ELR (cell line): ENCODE results near the gene SMIM7.
"Not testable (repeated sequence)": the region's sequence is repeated elsewhere in the genome, so short reads cannot be mapped to it uniquely, and the experiment has no call there.

Experiments
- DNase-seq: peaks from one replicate; pipeline ENCODE4 v3.0.0-alpha.2; 2015; ENCODE audit warnings: low read depth

The SMIM7 gene

GRCh38 chr19:16654627-16655026 lies 5.3 kb downstream of the SMIM7 start:
- no peak for DNase-seq

GRCh38 chr19:16654140-16654539 lies 5.8 kb downstream of the SMIM7 start:
- peak; percentile 39 for DNase-seq

DNA sequence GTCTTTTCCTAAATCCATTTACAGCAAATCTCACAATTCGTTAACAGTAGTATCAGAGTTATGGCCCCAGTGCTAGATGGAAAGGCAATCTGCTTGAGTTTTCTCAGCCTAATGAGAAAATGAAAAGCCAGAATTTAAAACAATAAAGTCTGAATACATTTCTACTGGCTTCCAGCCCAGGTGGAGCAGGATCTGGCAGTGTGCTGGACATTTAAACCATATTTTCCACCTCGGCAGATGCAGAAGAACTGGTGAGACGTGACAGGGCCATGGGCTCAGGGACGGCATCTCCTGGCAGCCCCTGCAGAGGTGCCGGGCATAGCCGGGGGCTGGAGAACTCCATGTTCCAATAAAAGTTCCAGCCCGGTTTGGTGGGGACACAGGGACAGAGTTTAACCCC lies 7.1 kb downstream of the SMIM7 start:
- no peak for DNase-seq

GRCh38 chr19:16651421-16652188 lies 8.3 kb downstream of the SMIM7 start:
- not testable (repeated sequence) for DNase-seq

GRCh38 chr19:16650821-16651220 lies 9.1 kb downstream of the SMIM7 start:
- DNase-seq = no peak

DNA sequence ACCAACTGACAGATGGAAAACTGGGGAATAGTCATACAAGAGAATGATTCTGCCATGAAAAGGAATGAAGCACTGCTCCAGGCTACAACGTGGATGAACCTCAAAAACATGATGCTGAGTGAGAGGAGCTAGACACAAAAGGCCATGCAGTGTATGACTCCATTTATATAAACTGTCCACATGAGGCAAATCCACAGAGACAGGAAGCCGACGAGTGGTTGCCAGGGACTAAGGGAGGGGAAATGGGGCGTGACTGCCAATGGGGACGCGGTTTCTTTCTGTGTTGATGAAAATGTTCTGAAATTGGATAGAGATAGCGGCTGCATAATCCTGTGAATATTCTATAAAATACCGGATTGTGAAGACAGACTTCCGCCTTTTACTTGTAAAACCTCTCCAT lies 10.2 kb downstream of the SMIM7 start:
- DNase-seq = no peak

- no peak for DNase-seq
Observed at GRCh38 chr19:16645140-16645539, 14.8 kb downstream of the SMIM7 start.

- no peak for DNase-seq
Observed at GRCh38 chr19:16641695-16642094, 18.2 kb downstream of the SMIM7 start.

GRCh38 chr19:16640951-16641350 lies 19.0 kb downstream of the SMIM7 start:
- no peak for DNase-seq

DNA sequence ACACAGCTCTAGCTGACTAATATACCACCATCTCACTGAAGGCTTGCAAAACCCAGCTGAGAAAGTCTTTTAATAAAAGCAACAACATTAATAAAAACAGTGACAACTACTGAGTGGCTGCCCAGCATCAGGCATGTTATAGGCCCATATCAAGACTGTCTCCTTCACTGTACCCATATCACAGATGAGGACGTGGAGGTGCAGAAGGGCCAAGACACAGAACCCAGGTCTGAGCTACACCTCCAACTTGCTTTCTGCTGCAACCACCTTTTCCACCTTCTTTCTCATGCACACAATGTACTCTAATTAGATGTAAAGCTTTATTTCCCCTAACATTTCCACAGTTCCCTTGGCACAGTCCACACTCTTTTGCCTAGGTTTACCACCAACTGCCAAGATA lies 21.3 kb downstream of the SMIM7 start:
- no peak for DNase-seq

DNA sequence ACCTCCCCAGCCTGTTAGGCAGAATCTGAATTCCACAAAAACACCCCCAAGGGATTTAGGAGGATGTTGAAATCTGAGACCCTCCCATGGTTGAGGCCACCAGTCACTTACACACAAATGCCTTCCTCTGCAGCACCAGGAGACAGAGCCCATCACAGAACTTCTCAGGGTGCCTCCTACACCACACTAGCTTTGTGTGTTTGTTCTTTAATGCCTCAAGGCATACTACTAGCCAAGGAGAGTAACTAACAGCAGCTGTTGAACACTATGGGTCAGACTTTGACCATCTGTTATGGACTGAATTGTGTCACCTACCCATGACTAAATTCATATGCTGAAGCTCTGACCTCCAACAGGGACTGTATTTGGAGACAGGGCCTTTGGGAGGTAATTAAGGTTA lies 22.4 kb downstream of the SMIM7 start:
- no peak for DNase-seq

GRCh38 chr19:16631465-16631864 lies 28.5 kb downstream of the SMIM7 start:
- DNase-seq = no peak

- DNase-seq = no peak
Observed at GRCh38 chr19:16628984-16629691, 30.8 kb downstream of the SMIM7 start.

- peak; percentile 94 for DNase-seq
Observed at GRCh38 chr19:16628183-16628983, 31.6 kb downstream of the SMIM7 start, which contains the start of gene MED26. Gene MED26, minus strand, starts transcription at chr19:16628204. Its CDS starts 261 bp downstream, at chr19:16627943.

GRCh38 chr19:16627928-16628182 lies 32.1 kb downstream of the SMIM7 start:
- DNase-seq = peak; percentile 4

GRCh38 chr19:16627193-16627927 lies 32.6 kb downstream of the SMIM7 start:
- peak; percentile 32 for DNase-seq

DNA sequence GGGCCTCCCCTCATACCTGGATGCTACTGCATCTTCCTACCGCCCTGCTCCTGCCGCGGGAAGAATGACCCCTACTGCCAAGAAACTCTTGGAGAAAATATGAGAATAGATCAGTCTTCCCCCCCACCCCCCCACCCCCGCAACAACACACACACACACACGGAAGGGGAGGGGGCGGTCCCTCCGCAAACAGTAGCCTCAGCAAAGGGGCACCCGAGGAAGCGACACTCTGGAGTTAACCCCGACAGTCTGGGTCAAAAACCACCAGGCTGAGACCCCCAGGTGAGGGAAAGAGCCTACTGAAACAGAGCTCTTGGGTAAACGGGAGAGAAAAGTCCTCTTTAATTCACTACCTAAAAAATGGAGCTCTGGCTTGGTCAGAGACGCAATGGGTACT lies 33.1 kb downstream of the SMIM7 start:
- peak; percentile 19 for DNase-seq

DNA sequence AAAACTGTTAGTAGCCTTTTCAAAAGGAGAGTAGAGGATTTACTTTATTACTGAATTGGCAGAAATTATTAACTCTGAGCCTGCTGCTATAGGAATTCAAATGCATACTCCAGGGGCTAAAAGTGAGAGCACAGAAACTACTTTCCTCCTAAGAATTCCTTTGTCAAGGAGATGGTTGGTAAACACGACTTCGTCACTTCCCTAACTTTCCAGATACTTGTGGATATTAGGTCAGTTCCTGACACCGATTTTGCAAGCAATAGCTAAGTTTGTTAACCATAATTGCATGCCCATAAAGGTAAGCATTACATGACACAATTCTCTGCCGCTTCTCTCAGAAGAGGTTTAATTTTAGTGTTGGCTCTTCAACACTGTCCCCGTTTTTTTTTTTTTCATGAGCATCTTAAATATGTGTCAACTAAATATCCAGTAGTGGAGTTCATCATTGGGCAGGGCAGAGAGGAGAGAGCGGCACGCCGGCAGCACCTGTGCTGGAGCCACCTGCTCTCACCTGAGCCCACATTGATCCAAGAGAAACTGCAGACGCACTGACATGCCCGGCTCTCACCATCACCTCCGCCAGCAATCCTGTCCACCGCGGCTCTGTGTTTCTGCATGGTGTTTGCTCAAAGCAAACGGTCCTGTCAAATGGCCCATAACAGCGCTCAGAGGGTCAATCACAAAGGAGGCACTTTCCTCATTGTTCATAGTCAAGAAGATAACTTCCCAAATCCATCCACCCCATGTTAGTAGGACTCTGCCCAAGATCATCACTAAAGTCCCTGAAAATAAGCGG lies 34.6 kb downstream of the SMIM7 start:
- no peak for DNase-seq

DNA sequence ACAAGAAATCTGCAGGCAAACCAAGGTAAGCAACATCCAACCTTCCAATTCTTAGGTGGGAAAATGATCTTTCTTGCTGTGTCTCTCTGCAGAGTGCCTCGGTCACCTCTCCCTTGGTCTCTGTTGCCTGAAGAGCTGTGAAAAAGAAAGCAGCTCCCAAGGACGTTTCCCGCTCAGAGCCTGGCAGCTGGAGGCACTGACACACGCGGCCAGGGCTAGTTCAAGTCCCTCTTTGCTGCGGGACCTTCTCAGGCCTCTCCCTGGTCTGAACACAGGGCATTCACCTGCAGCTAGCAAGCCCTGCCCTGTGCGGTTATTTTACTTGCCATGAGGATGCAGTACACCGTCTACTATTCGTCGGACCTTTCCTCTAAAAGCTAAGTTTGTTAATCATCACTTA lies 35.7 kb downstream of the SMIM7 start:
- DNase-seq = no peak

DNA sequence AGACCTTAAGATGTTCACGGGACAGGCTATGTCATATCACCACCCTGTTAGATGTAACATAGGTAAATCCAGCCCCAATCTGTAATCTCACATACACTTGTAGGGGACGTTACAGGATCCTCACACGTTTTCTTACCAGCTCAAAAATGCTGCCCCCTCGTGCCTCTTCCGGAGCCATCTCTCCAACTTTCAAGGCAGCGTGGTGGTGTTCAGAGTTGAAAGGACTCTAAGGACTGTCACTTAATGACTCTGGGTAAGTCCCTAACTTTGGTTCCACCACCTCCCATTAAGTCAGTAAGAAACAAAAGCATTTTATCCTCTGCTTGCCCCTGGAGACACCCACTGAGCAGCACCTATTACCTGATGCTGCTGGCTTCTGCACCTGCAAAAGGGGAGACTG lies 36.4 kb downstream of the SMIM7 start:
- DNase-seq = no peak

DNA sequence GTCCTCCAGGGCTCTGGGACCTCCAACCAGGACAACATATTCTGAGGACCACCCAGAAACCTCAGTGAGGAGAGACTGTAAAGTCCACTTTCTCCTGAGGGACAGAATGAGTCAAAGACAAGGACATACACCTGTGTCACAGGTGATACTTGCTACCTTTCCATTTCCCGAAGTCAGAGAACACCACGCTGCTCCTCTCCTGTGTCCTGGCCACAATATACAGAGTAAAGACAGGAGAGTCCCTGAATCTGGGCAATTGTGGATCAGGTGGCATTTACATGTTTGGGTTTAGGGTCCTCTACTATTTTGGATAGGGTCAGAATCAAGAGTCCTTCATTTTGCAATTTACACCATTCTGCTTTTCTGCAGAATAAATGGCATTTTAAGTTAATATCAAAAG lies 36.9 kb downstream of the SMIM7 start:
- no peak for DNase-seq
